ENCODE data around the gene TGM2. TPM values are rescaled to one million over a fixed set of nuclear protein-coding genes. Genes with fewer than 3 reads are reported as not detected.

The TGM2 gene
- total and polyA plus RNA-seq, 2 experiments from 2014 or later: 119 to 275 TPM

DNA sequence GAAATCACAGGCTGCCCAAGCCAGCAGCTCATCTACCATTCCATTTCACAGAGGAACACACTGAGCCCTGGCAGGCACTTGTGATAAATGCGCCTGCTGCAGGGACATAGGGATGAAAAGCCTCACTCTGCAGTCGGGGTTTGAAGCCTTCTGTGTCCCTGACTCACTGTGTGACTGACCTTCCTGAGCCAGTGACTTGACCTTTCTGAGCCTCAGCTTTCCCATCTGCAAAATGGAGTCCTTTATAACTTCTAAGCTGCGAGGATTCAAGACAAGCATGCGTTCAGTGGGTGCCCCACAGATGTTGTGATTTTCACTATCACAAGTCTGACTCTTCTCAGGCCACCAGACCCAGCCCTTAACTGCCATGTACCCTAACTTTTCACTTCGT lies 5.5 kb downstream of the TGM2 start:
- DNase-seq (ENCODE audit: low read depth in 1 of 2, low spot score in 1 of 2): no peak
- TF ChIP-seq, protein P1, sequence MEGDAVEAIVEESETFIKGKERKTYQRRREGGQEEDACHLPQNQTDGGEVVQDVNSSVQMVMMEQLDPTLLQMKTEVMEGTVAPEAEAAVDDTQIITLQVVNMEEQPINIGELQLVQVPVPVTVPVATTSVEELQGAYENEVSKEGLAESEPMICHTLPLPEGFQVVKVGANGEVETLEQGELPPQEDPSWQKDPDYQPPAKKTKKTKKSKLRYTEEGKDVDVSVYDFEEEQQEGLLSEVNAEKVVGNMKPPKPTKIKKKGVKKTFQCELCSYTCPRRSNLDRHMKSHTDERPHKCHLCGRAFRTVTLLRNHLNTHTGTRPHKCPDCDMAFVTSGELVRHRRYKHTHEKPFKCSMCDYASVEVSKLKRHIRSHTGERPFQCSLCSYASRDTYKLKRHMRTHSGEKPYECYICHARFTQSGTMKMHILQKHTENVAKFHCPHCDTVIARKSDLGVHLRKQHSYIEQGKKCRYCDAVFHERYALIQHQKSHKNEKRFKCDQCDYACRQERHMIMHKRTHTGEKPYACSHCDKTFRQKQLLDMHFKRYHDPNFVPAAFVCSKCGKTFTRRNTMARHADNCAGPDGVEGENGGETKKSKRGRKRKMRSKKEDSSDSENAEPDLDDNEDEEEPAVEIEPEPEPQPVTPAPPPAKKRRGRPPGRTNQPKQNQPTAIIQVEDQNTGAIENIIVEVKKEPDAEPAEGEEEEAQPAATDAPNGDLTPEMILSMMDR (IDR thresholded peaks at IDR 0.05; ENCODE audit: low read depth, low read length): no peak

DNA sequence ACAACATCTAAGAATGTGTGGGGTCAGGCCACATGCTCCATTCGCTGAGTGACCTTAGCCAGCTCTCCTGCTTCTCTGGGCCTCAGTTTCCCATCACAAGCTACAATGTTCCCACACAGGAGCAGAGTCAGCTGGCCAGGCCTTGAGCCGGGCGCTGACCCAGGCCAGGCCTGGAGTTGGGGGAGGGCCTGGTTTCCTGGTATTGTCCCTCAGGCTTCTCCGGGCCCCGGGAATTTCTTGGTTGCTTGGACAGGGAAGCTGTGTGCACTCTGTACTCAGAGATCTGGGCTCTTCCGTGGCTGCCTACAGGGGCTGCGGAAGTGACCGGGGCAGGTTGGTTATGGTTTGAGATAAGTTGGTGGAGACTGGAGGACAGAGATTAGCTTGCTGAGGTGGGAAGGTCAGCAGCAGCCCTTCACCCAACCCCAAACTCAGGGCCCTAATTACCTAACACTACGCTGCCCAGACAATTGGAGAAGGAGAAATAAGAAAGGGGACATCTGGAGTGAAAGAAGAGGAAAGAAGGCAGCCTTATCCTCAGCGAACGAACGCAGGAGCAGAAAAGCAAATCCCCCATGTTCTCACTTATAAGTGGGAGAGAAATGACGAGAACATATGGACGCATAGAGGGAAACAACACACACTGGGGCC lies 6.2 kb downstream of the TGM2 start:
- H3K4me1 ChIP-seq (ENCODE audit: low read depth): peaks cover 27% of the 10 kb centered on the region
- DNase-seq (ENCODE audit: low read depth in 1 of 2, low spot score in 1 of 2): peak; percentile 31 to 59
- H3K27ac ChIP-seq: peak overlapping the region; percentile 89
- H3K9me3 ChIP-seq (ENCODE audit: low read depth): no peaks in the 10 kb centered on the region
- no peaks in the 10 kb centered on the region for H3K27me3 ChIP-seq
- TF ChIP-seq, protein P1 (IDR thresholded peaks at IDR 0.05; ENCODE audit: low read depth, low read length): no peak
- H3K4me3 ChIP-seq: no peak overlapping the region
- peaks cover 9% of the 10 kb centered on the region for H3K36me3 ChIP-seq

More for the DNA sequence above, 5.5 kb downstream of the TGM2 start:
- no peaks in the 10 kb centered on the region for H3K9me3 ChIP-seq (ENCODE audit: low read depth)
- H3K27me3 ChIP-seq: no peaks in the 10 kb centered on the region
- peaks cover 9% of the 10 kb centered on the region for H3K36me3 ChIP-seq
- H3K27ac ChIP-seq: peak overlapping the region; percentile 89
- peaks cover 34% of the 10 kb centered on the region for H3K4me1 ChIP-seq (ENCODE audit: low read depth)
- H3K4me3 ChIP-seq: no peak overlapping the region

- Histone ChIP-seq H3K4me3 (no peak overlapping the region), H3K4me1 (ENCODE audit: low read depth) (peaks cover 27% of the 10 kb centered on the region), H3K27ac (peak overlapping the region; percentile 89), H3K36me3 (peaks cover 12% of the 10 kb centered on the region), H3K9me3 (ENCODE audit: low read depth) (no peaks in the 10 kb centered on the region), H3K27me3 (no peaks in the 10 kb centered on the region)
- peak in 1 of 2 donors; percentile 43 for DNase-seq (ENCODE audit: low read depth in 1 of 2, low spot score in 1 of 2)
- TF ChIP-seq, protein P1 (IDR thresholded peaks at IDR 0.05; ENCODE audit: low read depth, low read length): no peak
Observed at GRCh38 chr20:38157635-38158495, 7.2 kb downstream of the TGM2 start.

- H3K27me3 ChIP-seq: no peaks in the 10 kb centered on the region
- TF ChIP-seq, protein P1 (IDR thresholded peaks at IDR 0.05; ENCODE audit: low read depth, low read length): no peak
- no peak for DNase-seq (ENCODE audit: low read depth in 1 of 2, low spot score in 1 of 2)
Observed at GRCh38 chr20:38156888-38157634, 8.0 kb downstream of the TGM2 start.

DNA sequence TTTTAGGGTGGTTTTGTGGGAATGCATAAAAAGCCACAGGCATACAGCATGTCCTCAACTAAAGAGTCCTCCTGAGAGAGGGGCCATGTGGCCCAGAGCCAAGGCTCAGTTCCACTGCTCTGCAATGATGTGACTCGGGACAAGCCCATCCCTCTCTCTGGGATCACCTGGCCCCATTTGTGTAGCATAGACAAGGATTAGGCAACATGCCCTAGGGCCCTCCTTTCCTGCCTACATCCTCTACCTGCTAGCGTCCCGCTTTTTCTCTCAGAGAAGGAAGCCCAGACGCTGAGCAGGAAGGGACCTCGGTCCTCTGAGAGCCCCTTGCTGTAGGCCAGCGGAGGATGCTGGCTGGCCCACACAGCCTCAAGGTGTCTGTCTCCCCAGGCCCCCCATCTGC lies 8.8 kb downstream of the TGM2 start:
- Histone ChIP-seq H3K4me1 (ENCODE audit: low read depth) (peaks cover 19% of the 10 kb centered on the region), H3K36me3 (peaks cover 16% of the 10 kb centered on the region)

More at GRCh38 chr20:38156888-38157634, 8.0 kb downstream of the TGM2 start:
- Histone ChIP-seq H3K4me3 (no peak overlapping the region), H3K4me1 (ENCODE audit: low read depth) (peaks cover 21% of the 10 kb centered on the region), H3K36me3 (peaks cover 14% of the 10 kb centered on the region), H3K27ac (peak overlapping the region; percentile 43), H3K9me3 (ENCODE audit: low read depth) (no peaks in the 10 kb centered on the region)

More for the DNA sequence above, 8.8 kb downstream of the TGM2 start:
- no peak for DNase-seq (ENCODE audit: low read depth in 1 of 2, low spot score in 1 of 2)
- TF ChIP-seq, protein P1 (IDR thresholded peaks at IDR 0.05; ENCODE audit: low read depth, low read length): no peak
- Histone ChIP-seq H3K27me3 (no peaks in the 10 kb centered on the region), H3K9me3 (ENCODE audit: low read depth) (no peaks in the 10 kb centered on the region), H3K4me3 (no peak overlapping the region), H3K27ac (no peak overlapping the region)

Data from cardiac muscle cell (in vitro differentiated cells and primary cell).